HG02642 (cell line): ENCODE data around the gene BIRC6.

Experiments
- ATAC-seq: cut with Tn5 transposase; IDR thresholded peaks from one replicate; pipeline ENCODE4 v1.9.1; 2021; ENCODE audit warnings: mild to moderate bottlenecking; ENCODE audit not compliant: unreplicated experiment, poor library complexity

Gene BIRC6

GRCh38 chr2:32663864-32664263, 307.0 kb downstream of the BIRC6 start:
- no peak for ATAC-seq

- ATAC-seq = no peak
Observed at GRCh38 chr2:32666704-32667103, 309.9 kb downstream of the BIRC6 start.

GRCh38 chr2:32668254-32668653, 311.4 kb downstream of the BIRC6 start:
- ATAC-seq = no peak
